NCI-H446 treated with DMSO at 0.1 percent for 48 hours (cell line): Measurements from ENCODE around the gene MCF2L2.

Experiments
- DNase-seq: peaks from one replicate; lab custom pipeline; 2025; lab: John Stamatoyannopoulos, UW

The MCF2L2 gene

DNA sequence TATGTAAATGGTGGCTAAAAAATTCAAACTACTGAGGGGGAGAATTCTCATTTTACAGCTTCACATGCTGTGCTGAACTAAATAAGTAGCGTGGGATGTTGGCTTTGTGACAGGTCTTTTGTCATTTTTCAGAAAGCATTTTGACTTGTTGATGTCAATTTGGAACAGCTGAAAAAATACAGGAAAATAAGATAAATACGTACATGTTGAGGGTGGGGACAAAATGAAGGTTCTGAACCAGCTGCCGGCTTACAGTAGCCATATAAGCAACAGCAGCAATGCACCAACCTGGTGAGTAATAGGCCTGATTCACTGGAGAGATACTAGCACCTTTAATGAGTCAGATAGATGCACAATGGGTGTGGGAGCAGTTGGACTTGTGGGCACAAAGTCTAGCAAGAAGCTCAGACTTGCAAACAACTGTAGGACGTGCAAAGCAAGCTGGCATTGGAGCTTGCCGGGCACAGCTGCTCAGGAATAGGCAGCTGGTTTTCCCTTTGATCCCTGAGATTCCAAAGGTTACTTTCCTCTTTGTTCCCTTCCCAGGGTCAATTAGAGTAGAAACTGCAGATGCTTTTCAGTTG is 162.5 kb downstream of the MCF2L2 start:
- no peak for DNase-seq

DNA sequence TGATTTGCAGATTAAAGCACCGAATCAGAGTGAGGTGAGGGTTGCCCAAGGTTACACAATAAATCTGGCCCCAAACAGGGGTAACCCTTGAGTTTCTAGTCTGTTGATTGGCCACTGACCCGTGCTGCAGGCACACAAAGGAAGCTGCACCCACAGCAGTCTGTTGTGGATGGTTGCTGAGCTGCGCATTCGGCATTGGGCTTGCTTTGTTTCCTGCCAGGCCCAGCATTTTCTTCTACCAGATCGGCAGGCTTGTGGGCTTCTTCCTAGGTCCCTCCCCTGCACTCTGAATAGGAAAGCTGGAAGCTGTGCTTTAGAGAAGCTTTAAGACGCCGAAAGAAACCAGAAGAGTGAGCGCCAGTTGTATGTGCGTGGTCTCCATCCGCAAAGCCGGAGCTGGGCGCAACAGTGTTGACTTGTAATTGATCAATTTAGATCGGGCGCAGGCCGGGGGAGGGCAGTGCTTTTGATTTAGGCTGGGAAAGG is 163.2 kb downstream of the MCF2L2 start:
- no peak for DNase-seq

DNA sequence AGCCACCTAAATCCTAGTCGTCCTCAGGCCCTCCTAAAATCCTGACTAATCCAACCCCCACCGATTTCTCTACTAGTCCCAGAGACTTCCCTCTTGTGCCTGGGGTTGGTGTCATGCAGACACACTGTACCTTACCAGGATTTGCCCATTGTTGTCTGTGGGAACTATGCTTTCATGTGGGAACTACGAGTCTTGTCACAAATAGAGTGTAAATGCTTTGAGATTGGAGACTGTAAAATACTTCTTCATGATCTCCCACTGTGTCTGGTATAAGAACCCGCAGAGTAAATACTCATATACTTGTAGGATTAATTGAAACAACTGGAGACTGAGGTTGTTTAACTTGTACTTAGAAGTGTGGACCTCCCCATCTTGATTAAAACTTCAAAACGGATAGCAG is 164.2 kb downstream of the MCF2L2 start:
- no peak for DNase-seq

DNA sequence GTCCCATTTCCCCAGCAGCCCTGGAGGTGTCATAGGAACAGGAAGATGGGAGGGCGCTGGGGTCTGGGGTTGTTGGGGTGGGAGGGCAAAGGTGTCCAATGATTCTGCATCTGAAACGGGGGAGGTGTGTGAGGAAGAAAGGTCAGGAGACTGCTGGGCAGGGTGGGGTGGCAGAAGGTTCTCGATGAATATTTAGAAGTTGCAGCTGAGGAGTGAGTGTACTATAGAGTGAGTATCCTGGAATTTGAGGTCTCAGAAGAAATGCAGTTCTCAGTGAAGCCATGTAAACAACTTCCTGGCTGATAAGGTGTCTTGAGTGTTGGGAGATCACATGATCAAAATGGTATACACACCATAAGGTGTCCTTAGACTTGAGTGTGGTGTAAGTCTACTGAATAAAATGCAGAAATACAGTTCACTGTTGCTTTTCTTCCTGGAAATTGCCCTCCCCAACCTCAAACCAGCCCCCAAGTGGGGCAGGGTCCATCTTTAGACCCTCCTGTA is 165.5 kb downstream of the MCF2L2 start:
- DNase-seq: no peak

DNA sequence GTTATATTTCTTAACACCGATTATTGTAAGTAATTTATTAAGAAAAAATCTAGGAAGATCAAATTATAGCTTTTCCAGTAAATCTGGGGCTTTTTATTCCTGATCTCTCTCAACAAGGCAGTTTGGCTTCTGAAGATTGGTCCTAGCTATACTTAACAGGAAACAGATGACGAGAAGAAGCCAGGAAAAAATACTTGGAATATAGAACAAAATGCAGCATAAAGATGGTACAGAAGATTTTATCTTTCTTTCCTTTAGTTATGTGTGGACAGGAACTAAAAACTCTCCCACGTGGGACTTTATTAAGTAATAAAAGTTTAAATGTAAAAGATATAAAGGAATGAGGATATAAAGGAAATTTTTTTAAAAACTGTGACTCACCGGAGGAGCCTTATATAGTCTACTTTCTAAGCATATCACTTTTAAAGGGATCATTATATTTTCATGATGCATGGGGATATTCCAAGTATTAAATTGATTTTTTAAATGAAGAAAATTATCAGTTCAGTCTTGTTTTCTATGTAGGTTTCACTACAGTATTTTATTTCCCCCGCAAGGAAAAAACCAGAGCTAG is 167.2 kb downstream of the MCF2L2 start:
- no peak for DNase-seq

DNA sequence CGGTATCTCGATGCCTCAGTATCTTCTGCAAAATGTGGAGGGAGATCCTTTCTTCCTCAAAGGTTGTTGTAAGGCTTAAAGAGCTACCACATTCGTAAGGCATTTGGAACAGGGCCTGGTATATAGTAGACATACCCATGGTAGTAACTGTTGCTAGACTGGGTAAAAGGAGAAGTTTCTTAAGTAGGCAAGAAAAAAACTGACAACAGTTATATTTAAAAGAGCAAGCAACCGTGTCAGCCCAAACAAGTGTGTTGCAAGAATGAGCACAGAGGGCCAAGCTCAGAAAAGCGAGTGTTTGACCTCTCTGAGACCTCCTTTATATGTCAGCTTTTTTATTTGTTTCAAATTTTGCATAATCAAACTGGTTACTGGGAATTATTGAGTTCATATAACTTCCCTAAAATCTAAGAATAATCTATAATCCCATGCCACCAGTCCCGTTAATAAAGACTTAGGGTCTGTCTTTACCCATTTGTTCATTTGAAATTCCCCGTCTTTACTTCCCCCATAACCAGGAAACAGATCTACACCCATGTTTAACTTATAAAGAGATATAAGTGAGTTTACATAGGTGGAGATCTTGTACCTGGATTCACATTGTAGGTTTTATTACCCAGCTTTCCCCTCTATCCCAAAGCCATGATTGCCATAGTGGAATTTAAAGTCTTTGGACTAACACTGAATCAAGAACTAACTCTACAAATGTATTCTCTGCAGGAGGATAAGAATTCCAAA is 168.1 kb downstream of the MCF2L2 start:
- DNase-seq: no peak

DNA sequence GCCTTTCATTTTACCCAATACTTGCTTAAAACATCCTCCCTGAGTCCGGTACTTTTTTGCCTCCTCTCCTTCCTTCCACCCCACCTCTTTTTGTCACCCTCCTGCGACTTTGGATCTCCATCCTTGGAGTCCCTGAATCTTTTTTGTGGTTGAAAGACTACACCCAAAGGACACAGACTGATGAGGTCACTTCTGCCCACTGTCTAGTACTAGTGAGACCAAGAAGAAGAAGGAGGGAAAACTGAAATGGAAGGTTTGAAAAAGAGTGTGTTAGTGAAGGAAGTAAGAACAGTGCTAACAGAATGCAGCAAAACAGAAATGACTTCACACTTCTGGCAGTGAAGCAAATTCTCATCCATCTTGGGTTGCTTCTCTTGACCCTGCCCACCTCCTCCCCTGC is 168.8 kb downstream of the MCF2L2 start:
- no peak for DNase-seq

DNA sequence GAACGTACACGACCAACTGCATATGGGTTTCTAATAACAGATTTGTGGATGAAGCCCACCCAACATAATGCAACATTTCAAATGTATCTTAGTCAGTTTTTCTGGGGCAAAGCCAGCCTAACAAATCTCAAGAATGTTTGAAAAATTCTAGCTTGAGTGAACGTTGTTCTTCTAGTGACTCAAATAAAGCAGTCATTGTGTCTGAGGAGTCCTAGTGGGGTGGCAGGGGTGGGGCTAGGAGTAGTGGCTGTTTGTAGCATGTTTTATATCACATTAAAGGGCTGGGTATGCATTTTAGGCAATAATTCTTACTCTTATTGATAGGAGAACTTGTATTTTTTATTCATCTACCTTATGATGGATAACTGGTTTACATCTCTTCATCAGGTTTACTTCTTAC is 169.3 kb downstream of the MCF2L2 start:
- DNase-seq: no peak

DNA sequence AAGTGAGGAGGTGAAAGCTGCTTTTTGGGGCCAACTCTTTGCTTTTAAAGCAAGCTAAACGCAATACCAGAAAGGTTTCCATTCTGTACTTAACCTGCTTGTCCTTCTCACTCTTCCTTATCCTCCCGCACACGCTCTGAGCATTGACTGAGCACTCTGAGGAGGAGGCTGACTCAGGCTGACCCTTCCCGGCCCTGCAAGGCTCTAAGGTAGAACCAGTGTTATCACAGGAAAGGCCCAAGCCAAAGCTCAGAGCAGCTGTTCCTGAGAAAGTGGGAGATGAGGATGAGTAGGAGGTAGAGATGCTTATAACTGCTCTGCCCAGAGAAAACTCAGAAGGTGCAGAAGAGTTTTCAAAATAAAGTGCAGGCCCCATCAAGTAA is 173.1 kb downstream of the MCF2L2 start:
- DNase-seq: no peak

DNA sequence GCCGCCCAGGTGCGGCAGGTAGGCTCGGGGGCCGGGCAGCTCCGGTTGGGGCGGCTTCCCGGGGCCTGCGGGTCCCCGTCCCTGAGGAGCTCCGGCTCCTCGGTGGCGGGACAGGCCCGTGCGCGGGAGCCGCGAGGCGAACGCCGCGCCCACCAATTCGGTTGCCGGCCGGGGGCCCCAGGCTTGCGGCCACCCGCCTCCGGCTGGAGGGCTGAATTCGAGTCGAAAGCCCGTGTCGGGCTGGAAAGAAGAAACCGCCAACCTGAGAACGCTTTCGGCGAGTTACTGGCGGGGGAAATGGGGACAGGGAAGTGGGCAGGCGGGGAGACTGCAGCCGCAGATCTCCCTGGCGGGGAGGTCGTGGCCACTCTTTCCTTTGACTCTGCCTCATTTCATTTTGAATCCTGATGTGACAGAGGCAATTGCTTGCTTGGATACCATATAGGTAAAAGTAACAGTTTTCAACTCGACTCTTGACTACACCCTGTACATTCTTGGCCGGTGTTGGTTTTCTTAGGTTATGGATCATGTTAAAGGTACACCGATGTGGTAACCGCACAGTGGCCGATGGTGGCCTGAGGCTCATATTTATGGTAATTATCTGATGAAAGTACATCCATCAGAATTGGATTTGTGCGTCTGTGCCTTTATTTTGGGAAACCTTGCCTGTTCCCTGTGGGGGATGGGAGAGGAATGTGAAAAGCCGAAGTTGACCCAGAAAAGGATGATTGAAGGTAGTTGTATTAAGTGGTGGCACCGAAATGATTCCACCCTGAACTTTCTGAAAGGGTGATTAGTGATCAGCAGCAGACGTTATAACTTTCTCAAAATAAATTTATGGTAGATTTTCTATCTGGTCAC is 173.7 kb downstream of the MCF2L2 start:
- no peak for DNase-seq

DNA sequence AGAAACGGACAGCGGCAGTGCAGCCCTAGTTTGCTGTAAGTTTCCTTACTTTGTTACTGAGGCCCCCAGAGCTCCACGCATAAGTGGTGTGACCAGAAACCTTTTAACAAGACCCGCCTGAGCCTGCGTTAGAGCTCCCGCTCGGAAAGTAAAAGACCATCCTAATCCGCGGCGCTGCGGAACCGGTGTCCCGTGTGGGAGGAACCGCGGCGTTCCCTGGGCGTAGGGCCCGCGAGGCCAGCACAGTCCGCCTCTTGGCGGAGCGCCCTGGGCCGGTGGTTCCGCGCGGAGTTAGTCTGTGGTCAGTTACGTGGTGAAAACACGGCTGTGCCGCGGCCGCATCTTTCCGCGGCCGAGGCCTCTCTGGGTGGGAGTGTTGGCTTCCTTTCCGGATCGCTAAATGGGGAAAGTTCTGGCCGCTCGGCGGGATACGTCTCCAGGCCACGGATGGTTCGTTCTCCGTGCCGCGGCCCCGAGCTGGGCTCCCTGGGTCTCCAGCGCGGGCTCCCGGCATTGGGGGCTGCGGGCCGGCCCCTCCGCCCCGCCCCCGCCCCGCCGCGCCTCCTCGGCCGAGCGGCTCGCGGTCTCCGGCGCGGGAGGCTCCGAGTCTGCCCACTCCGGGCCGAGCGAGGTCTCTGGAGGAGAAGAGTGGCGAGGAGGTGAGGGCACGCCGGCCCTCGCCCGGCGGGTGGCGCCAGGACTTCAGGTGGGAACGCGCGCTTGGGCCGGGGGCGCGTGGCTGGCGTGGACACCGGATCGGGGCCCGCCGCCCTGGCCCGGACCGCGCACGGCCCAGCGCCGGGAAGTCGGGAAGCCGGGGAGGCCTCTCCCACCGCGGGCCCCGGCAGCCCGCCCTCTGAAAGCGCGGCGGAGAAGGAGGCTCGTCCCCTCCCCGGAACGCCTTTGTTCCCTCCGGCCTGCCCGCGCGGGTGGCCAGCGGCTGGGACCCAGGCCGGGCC is 174.6 kb downstream of the MCF2L2 start:
- no peak for DNase-seq

DNA sequence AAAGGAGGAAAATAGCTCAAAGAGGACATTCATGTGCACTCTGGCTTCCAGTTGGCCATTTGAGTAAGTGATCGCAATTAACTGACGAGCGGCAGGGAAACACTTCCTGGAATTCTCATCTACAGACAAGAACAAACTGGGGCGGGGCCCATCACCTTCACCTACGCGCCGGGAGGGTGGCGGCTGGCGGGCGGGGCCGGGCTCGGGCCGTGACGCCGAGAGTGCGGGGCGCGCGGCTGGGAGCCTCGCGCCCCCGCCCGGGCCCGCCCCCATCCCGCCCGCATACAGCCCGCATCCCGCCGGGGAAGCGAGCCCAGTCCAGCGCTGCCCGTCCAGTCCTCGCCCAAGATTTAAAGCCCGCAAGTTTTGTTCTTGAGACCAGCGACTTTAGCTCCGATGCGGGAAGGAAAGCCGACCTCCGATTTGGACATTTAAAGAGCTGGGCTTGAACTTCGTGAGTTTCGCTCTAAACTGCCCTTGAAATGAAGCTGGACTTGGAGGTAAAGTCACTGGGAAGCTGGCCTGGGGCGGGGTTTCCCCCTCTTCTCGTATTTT is 175.4 kb downstream of the MCF2L2 start, which contains the start of gene B3GNT5:
TSS of gene B3GNT5 (plus strand) at position 281 of the 555 bp plus-strand sequence. CDS start 16,546 bp downstream, outside the sequence.
- no peak for DNase-seq

DNA sequence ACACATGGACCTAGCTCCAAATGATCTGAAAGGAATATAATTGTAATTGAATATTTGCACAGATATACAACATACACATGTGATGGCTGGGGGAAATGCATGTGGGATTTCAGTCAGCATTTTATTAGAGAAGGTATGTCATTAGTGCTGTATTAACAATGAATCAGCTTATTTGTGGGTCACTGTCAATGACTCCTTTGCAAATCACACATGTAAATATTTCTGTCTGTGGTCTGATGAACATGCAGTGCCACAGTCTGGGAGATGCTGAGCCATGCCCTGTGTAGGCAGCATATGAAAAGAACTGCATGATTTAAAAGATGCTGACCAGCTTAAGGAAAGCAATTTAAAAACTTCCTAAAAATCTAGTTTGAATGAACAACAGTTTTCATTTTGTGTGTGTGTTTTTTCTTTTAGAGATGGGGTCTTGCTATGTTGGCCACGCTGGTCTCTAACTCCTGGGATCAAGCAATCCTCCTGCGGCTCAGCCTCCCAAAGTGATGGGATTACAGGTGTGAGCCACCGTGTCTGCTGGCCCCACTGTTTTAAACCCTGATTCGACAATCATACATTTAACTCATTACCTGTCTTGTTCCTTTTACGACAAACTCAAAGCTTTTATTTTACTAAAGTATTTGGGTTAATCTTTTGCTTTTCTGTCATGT is 176.2 kb downstream of the MCF2L2 start:
- DNase-seq: no peak

DNA sequence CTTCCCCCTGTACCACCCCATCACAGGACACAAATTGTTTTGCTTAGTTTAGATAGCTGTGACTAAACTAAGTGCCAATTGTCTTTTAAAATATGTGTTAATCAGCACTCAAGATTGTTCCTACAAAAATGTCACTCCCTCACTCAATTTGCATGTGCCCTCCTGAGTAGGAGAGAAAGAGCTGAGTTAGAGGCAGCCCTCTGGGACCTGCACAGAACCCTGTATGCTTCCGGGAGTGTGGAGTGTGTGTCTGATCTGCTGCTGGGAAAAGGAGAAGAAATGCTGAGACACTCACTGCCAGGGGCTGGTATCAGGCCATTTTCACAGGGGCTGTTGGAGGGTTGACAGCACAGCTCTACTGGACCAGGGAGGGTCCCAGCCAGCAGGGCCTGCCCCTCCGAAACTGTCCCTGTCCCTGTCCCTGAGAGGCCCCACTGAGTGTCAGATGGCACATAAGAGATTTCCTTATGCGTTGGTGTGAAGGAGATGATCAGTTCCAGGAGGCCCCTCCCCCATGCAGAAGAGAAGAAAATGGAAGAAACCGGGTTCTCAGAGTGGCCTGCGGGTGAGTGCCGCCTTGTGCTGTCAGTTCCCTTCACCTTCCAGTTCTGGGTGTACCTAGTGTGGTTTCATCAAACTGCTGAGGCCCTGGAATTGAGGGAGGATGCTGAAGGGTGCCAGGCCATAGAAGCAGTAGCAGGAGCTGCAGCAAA is 179.3 kb downstream of the MCF2L2 start:
- no peak for DNase-seq

DNA sequence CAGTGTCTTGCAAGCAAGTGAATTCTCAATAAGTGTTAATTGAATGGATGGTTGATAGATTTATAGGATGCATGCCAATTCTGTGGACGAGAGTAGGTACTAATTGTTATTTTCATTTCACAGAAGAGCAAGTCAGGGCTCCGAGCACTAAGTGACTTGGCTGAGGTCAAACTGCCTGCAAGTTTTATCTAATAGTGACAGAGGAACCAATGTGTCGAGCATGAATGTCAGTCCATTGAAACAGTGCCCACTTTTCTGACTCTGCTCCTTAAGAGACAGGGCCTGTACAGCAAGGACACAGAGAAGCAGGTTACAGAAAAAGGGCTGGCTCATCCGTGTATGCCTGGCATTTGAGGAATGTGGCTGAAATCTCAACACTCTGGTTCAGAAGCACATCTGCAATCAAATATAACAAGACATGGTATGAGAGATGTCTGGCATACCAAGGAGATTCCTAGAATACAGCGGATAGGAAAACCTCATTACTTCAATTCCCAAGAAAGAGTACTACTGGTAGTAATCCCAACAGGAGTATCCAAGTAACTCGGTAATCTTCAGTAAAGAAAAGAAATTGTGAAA is 181.3 kb downstream of the MCF2L2 start:
- DNase-seq: no peak

DNA sequence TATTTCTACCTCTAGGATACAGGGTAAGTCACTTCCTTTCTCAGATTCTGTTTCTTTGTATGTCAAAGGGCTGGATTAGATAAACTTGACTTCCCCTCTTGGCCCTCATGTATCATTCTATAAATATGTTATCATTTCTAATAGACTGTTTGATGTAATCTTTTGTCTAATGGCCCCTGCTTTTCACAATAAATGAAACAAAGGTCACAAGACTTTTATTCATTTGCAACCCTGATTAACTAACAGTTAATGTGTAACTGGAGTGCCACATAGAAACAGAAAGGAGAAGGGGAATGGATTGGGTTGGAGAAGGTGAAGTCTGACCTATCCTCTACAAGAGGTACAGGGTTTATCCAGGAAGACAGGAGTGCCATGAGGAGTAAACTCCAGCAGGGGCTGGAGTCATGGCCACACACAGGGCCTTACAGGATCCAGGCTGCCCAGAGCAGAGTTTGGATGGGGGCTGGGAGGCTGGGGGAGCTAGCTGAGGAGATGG is 183.4 kb downstream of the MCF2L2 start:
- no peak for DNase-seq

DNA sequence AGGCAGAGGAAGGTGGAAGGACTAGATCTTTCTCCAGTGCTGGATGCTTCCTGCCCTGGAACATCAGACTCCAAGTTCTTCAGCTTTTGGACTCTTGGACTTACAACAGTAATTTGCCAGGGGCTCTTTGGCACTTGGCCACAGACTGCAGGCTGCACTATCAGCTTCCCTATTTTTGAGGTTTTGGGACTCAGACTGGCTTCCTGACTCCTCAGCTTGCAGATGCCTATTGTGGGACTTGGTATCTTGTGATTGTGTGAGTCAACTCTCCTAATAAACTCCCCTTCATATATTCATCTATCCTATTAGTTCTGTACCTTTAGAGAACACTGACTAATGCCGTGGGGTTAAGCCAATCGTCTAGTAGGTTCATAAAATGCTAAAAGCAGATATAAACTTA is 184.2 kb downstream of the MCF2L2 start:
- no peak for DNase-seq

DNA sequence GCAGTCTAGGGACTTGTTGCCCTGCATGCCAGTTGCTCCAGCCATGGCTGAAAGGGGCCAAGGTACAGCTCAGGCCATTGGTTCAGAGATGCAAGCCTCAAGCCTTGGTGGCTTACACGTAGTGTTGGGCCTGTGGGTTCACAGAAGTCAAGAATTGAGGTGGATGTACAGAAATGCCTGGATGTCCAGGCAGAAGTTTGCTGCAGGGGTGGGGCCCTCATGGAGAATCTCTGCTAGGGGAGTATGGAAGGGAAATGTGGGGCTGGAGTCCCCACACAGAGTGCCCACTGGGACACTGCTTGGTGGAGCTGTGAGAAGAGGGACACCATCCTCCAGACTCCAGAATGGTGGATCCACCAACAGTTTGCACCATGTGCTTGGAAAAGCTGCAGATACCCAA is 186.0 kb downstream of the MCF2L2 start:
- DNase-seq: no peak

DNA sequence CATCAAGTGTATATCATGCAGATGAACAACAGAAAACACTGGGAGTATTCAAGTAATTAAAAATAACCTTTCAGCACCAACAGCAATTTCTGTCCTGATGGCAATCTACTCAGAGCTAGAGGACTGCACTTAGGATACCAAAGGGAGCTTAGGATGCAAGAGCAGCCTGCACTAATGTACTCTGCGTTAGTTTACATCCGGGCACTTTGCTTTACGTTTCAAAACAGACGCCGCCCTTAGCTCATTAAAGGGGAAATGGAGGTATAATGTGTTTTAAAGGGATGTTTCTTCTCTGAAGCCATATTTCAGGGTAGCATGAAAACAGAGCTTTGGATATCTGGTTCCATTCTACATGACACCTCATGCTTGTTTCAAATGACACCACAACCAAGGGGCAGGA is 189.4 kb downstream of the MCF2L2 start:
- no peak for DNase-seq
